ENCODE results near the gene ISLR2.

Gene ISLR2

GRCh38 chr15:74124196-74124595 is 6.2 kb upstream of the ISLR2 start:
- DNase-seq (ENCODE audit: extremely low spot score) = no peak
- TF ChIP-seq, protein P1, sequence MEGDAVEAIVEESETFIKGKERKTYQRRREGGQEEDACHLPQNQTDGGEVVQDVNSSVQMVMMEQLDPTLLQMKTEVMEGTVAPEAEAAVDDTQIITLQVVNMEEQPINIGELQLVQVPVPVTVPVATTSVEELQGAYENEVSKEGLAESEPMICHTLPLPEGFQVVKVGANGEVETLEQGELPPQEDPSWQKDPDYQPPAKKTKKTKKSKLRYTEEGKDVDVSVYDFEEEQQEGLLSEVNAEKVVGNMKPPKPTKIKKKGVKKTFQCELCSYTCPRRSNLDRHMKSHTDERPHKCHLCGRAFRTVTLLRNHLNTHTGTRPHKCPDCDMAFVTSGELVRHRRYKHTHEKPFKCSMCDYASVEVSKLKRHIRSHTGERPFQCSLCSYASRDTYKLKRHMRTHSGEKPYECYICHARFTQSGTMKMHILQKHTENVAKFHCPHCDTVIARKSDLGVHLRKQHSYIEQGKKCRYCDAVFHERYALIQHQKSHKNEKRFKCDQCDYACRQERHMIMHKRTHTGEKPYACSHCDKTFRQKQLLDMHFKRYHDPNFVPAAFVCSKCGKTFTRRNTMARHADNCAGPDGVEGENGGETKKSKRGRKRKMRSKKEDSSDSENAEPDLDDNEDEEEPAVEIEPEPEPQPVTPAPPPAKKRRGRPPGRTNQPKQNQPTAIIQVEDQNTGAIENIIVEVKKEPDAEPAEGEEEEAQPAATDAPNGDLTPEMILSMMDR (IDR thresholded peaks at IDR 0.05; ENCODE audit: control extremely low read depth, extremely low read depth, low read depth, missing control alignments) = no peak
- CTCF ChIA-PET = interaction anchor here (1.0 to 2.4 kb wide), 4 partner anchors 11 to 198 kb away, joined by 3 to 13 read pairs (median 6); no protein-coding TSS in a partner anchor
- POLR2A ChIA-PET = no interaction called here

- no peak for DNase-seq (ENCODE audit: extremely low spot score)
- CTCF ChIA-PET = interaction anchor here (1.1 to 5.6 kb wide), 4 partner anchors 178 to 196 kb away, joined by 4 to 78 read pairs (median 12); no protein-coding TSS in a partner anchor
These were observed 5.6 kb upstream of the ISLR2 start for GRCh38 chr15:74124759-74125158.

GRCh38 chr15:74127255-74127953 is 3.0 kb upstream of the ISLR2 start:
- CTCF ChIA-PET = interaction anchor here (0.7 to 5.6 kb wide), 16 partner anchors 8 to 194 kb away, joined by 3 to 78 read pairs (median 4); partner anchors contain the start of gene CCDC33
- POLR2A ChIA-PET = no interaction called here
- TF ChIP-seq, protein P1 (IDR thresholded peaks at IDR 0.05; ENCODE audit: control extremely low read depth, extremely low read depth, low read depth, missing control alignments) = peak; percentile 100
- DNase-seq (ENCODE audit: extremely low spot score) = peak; percentile 83

More at GRCh38 chr15:74124759-74125158, 5.6 kb upstream of the ISLR2 start:
- TF ChIP-seq, protein P1 (IDR thresholded peaks at IDR 0.05; ENCODE audit: control extremely low read depth, extremely low read depth, low read depth, missing control alignments) = no peak
- POLR2A ChIA-PET = no interaction called here

- ChIA-PET CTCF (interaction anchor here (0.7 to 5.6 kb wide), 17 partner anchors 9 to 1146 kb away, joined by 3 to 78 read pairs (median 3); no protein-coding TSS in a partner anchor), POLR2A (no interaction called here)
- DNase-seq (ENCODE audit: extremely low spot score) = no peak
- TF ChIP-seq, protein P1 (IDR thresholded peaks at IDR 0.05; ENCODE audit: control extremely low read depth, extremely low read depth, low read depth, missing control alignments) = no peak
These were observed 2.2 kb upstream of the ISLR2 start for GRCh38 chr15:74127954-74128784.

DNA sequence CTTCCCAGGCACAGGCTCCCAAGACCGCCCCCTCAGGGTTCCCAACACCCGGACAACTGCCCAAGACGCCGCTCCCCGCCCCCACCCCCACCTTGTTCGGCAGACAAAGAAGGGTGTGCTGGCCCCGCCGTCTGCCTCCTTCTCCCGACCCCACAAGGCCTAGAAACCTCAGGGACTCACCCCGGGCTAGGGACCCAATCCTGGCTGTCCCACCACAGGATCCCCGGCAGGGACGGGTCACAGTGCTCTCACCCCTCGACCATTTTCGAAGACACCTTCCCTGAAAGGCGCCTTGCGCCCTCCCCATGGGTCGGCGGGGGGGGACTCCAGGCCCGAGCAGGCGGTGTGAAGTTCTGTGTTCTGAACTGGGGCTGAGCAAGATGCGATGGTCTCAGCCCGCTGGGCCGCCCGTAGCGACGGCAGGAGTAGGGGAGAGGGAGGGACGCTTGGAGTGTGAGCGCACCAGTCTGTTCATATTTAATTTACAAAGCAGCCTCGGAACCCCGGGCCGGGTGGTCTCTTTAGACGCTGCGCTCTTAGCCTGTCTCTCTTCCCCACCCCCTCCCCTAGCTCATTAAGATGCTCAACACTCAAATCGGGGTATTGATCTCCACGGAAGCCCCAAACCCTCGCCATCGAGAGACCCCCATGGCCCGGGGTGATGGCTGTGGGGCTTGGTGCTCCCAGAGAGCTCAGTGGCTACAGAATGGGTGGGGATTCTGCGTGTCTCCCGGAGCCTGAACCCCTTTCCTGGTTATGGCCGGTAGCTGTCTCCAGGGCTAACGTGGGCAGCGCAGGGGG is 1.4 kb upstream of the ISLR2 start:
- CTCF ChIA-PET = interaction anchor here (0.7 to 5.6 kb wide), 14 partner anchors 10 to 1146 kb away, joined by 3 to 78 read pairs (median 4); no protein-coding TSS in a partner anchor
- TF ChIP-seq, protein P1 (IDR thresholded peaks at IDR 0.05; ENCODE audit: control extremely low read depth, extremely low read depth, low read depth, missing control alignments) = no peak
- POLR2A ChIA-PET = no interaction called here
- DNase-seq (ENCODE audit: extremely low spot score) = no peak
